UCSD-AML1 (cell line): ENCODE data around the gene MPP4.
"Not testable (repeated sequence)": the region's sequence is repeated elsewhere in the genome, so short reads cannot be mapped to it uniquely, and the experiment has no call there.

Source experiments
- DNase-seq: peaks from one replicate; lab custom pipeline; 2025; ENCODE audit not compliant: unreplicated experiment; lab: John Stamatoyannopoulos, UW

MPP4 gene

DNA sequence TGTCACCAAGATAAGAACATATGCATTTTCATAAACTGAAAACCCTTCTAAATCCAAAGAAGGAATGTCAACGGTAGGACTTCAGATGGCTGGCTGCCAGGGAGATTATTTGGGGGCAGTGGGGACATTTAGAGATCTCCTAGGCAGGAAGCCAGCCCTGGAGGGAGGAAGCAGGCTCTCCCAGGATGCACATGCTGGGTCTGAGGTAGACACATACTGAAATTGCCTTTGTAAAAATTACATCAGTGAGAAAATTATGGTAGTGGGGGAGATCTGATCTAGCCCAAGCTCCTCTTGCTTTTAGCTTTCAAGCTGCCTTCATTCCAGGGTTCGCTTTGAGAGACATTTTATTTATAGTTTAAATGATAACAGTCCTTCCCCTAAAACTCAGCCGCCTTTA is 24.1 kb downstream of the MPP4 start:
- DNase-seq, result no peak

- no peak for DNase-seq
Measured at GRCh38 chr2:201673546-201673945, 24.9 kb downstream of the MPP4 start.

- not testable (repeated sequence) for DNase-seq
Measured at GRCh38 chr2:201671205-201671604, 27.2 kb downstream of the MPP4 start.

- DNase-seq, result no peak
Measured at GRCh38 chr2:201669865-201670264, 28.6 kb downstream of the MPP4 start.

- DNase-seq, result no peak
Measured at GRCh38 chr2:201668402-201668910, 30.0 kb downstream of the MPP4 start.

- no peak for DNase-seq
Measured at GRCh38 chr2:201664334-201664733, 34.1 kb downstream of the MPP4 start.

- no peak for DNase-seq
Measured at GRCh38 chr2:201661366-201661765, 37.1 kb downstream of the MPP4 start.

- peak; percentile 19 for DNase-seq
Measured at GRCh38 chr2:201660293-201660895, 38.0 kb downstream of the MPP4 start.

DNA sequence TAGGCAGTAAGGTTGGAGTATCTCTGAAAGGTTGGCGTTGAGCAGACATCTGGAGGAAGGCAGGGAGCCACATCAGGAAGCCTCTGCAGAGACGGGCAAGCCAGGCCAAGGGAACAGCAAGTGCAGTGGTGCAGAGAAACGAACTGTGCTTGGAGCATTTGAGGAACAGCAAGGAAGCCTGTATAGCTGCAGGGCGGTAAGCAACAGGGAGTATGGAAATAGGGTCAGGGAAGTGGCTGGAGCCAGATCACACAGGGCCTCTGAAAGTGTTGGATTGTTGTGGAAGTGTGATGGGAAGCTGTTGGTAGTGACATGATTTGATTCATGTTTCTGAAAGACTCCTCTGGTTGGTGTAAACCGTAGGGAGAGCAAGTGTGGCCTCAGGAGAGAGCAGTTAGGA is 41.7 kb downstream of the MPP4 start:
- no peak for DNase-seq

- DNase-seq, result no peak
Measured at GRCh38 chr2:201656102-201656501, 42.3 kb downstream of the MPP4 start.

DNA sequence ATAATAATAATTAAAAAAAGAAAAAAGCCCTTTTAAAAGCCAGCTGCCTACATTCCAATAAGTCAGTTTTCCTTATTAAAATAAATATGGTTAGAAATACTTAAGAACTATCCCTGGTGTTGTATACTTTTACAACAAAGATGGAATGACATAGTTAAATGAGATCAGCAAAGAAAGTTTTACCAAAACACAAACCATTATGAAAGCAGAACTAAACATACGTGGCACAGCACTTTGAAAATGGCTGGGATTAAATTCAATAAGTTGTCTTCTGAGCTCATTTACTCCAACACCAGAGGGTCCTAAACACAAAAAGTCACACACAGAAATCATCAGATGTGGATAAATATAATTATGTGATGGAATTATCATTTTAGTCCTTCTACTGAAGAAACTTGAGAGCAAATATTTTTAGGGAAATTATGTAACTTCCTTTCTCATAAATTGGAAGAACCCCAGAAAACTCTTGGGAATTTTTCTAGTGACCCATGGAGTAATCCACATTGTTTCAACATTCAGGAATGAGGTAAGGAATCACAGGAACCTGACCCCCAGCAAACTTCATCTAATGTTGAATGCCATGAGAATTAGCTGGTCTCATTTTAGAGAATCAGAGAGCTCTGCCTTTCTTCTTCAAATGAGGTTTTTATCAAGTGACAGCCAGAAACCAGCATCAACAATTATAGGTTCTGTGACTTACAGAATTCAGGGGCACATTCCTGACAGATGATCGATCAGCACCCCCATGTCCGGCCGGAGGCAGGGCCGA is 43.6 kb downstream of the MPP4 start:
- DNase-seq, result no peak

- DNase-seq, result no peak
Measured at GRCh38 chr2:201653221-201653620, 45.2 kb downstream of the MPP4 start.

GRCh38 chr2:201649442-201649841 is 49.0 kb downstream of the MPP4 start:
- no peak for DNase-seq

DNA sequence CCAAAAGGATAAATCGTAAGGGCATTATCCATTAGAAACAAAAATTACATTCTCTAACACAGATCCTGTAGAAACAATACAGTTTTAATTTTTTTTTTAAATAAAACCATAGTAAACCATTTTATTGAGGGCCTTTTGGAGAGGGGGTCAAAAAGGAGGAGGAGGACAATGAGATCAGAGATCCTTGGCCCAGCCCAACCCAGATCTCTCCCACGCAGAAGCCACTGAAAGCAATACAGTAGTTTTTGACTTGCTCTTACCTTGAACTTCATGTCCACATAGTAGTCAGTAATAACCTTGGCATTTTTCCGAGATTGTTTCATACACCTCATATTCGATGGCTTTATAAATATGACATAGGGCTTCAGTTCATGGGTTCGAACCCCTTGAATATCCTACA is 51.0 kb downstream of the MPP4 start:
- no peak for DNase-seq

GRCh38 chr2:201644001-201644400 is 54.4 kb downstream of the MPP4 start:
- DNase-seq, result no peak

DNA sequence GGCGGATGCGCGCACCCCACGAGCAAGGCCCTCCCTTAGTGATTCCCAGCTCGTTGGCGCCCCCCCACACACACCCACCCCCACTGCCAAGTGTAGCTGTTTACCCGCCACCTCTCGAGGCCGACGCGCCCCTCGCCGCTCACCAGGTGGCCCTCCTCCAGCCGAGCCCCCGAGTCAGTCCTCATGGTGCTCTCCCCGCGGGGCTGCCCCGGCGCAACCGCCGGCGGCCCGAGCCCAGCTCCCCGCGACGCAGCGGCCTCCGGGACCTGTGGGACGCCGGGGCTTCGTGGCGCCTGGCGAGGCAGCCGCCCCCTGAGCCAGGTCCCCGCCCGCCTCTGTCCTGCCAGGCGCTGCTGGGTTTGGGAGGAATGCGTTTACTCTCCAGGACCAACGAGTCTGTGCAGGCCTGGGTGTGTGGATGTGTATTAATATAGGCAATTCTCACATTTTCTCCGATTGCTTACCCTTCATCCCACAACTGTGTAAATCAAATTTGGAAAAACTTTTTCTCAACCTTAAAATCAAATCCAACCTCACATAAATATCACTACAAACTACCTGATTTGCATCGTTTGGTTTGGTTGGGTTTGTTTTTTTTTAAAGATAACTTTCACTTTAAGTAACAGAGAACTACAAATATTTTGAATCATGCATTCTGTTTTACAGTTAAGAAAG is 55.1 kb downstream of the MPP4 start, which contains the start of gene TMEM237:
Gene TMEM237, minus strand, starts transcription at position 288 of the 675 bp plus-strand sequence. Its CDS starts 103 bp downstream, at position 185.
- DNase-seq, result no peak

DNA sequence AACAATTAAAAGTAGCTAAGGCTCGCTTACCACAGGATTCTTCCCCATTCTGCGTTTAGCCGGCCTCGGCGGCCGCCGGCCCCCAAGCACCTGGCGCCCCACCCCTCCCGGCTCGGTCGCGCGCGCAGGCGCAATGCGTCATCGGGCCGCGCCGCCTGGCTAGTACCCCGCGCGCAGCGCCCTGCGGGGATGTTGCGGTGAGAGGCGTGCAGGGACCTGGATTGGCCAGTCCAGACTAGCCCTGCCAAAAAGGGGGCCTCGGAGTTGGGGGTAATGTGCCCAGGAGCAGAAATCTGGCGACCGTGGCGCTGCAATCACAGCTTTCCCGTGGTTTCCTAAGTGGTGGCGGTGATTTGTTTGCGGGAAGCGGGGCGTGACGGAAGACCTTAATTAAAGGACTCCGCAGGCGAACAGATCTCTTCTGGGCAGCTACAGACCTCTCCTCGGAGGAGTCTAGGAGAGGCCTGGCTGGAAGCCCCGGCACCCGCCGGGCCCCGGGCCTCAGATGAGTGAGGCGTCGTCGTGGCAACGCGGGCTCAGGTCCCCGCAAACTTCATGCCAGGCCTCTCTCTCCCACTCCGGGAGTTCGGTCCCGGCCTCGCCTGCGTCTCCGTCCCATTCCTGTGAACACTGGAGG is 55.7 kb downstream of the MPP4 start:
- DNase-seq, result peak; percentile 78

DNA sequence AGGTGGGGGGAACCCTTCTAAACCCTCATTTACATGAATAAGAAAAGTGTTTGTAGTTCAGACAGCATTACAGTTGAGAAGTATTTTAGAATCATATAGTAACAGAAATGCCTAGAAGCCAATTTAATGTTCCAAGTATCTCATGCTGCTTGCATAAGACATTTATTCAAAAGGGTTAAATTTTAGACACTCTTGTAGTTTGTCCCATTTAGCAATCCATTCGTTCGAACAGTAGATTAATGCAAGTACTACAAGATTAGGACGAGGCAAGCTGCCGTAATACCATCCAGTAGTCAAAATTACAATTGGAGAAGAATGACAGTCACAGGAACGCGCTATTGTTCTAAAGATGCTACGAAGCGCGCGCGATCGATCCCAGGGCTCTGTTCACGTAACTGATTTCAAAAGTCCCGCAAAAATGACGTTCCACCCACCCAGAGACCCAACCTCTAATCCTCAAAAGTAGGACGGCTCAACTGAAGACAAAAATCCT is 56.3 kb downstream of the MPP4 start:
- DNase-seq, result no peak

GRCh38 chr2:201639205-201639604 is 59.2 kb downstream of the MPP4 start:
- no peak for DNase-seq

GRCh38 chr2:201638326-201638725 is 60.1 kb downstream of the MPP4 start:
- no peak for DNase-seq

DNA sequence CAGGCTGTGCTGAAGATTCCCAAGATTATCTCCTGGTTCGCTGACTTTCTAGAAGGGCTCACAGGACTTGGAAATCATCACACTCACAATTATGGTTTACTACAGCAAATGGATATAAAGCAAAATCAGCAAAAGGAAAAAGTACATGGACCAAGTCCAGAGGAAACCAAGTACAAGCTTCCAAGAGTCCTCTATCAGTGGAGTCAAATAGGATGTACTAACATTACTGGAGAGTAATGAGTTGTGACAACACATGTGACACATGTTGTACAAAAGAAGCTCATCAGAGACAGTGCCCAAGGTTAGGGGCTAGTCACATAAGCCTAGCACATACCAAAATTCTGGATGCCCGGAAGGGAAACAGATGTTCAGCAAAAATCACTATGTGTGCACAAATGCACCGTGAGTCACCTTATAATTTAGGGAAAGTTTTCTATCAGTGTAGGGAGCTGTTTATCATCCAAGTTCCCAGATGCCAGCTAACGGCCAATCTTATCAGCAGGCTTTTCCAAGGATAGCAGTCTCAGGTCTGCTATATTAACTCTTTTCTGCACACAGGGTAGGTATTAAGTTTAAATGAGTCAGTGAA is 64.7 kb downstream of the MPP4 start:
- DNase-seq, result no peak
